Activated T-helper 1 cell treated with Interleukin-2 at 50 U/mL for 16 hours (primary cell): Measurements from ENCODE around the gene WDFY3.

Experiments used
- DNase-seq: peaks from one replicate; pipeline ENCODE4 v3.0.0-alpha.2; 2020; ENCODE audit warnings: low read depth

WDFY3 gene

DNA sequence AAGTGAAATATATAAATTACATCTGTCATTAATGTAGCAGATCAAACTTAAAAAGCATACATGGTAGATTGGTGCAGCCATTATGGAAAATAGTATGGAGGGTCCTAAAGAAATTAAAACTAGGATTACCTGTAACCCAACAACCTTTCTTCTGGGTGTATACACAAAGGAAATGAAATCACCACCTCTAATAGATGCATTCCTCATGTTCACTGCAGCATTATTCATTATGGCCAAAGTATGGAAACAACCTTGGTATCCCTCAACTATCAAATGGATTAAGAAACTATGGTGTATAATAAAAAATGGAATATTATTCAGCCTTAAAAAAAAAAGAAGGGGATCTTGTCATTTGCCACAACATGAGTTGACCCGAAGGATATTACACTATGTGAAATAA is 13.7 kb downstream of the WDFY3 start:
- DNase-seq: no peak

DNA sequence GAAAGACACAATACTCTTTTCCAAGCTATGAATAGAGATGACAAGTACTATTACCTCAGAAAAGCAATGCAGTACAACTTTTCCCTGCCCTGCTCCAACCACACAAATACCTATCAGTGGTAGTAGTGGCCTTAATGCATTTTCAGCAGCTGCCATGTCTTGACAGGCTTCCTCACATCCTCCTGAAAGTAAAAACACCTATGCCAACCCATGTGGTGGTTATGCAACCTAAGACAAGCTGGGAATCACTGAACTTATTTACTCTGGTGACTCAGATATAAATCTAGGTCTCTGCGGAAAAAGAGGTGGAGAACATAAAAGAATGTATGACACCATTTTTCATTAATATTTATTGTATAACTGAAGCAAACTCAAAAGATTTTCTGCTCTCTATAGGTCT is 14.5 kb downstream of the WDFY3 start:
- DNase-seq: no peak

DNA sequence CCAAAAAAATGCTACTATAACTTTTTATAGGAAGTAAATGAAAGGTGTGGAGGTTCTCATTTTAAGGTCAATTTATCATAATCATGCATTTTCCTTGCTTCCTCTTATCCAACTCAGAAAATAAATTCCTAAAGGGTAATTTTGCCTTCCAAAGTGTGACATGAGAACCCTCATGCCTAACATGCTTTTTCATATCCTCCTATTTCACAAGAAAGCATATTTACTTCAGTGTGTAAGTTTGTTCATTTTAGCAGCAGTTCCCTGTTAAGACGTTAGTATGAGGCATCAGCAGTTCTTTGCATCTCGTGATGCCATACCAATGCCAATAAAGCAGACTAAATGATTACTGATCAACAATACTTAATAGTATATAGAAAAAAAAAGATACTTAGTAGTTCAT is 18.4 kb downstream of the WDFY3 start:
- no peak for DNase-seq

DNA sequence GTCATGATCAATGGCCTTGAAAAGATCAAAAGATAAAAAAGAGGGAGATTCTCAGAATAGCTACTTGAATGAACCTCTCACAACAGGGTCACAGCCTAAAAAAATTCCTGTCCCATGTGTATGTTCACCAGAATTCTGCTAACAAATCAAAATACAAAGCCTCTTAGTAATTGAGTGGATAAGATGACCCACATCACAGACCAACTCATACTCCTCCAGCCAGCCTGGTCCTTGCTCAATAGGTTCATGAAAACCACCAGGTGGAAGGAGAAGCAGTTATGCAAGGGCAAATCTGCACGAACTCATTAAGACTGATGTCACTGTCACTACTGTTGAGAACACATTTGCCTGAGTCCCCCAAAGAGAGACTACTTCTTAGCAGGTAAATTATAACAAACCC is 21.5 kb downstream of the WDFY3 start:
- no peak for DNase-seq

DNA sequence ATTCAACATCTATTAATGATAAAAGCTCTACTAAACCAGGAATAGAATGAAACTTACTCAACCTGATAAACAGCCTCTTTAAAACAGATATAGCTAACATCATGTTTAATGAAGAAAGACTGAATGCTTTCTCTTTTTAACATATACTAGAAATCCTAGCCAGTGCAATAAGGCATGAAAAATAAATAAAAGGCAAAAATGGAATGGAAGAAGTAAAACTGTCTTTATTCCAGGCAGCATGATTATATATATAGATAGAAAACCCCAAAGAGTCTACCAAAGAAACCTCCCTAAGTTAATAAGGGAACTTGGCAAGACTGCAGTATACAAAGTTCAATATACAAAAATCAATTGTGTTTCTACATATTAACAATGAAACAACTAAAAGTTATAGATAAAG is 25.5 kb downstream of the WDFY3 start:
- no peak for DNase-seq

DNA sequence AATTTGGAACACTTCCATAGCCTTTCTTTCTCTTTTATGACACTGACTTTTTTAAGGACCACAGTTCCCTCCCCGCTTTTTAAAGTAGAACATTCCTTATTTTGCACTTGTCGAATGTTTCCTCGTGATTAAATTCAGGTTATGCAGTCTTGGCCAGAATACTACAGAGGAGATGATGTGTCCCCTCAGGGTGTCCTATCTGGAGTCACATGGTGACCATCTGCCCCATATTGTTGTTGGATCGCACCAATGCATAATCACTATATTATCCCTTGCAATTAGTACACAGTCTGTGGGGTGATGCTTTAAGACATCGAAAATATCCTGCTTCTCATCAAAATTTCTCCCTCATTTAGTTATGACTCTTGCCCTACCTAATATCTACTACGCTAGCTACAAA is 27.4 kb downstream of the WDFY3 start:
- no peak for DNase-seq

DNA sequence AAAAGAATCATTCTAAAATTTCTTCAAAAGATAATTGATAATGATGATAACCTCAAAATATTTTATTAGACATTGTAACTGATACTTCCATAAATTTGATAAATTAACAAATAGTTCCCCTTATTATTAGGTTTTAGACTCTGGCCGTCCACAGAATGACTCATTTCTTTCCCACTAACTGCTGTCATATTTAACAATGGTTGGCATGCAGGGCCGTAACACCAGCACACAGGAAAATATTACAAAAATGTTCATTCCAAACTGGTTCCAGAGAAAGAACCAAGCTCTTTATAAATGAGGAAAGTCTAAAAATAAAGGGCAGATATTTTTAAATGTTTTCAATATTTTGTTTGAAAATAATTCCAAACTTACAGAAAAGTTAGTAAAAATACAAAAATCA is 28.2 kb downstream of the WDFY3 start:
- no peak for DNase-seq

DNA sequence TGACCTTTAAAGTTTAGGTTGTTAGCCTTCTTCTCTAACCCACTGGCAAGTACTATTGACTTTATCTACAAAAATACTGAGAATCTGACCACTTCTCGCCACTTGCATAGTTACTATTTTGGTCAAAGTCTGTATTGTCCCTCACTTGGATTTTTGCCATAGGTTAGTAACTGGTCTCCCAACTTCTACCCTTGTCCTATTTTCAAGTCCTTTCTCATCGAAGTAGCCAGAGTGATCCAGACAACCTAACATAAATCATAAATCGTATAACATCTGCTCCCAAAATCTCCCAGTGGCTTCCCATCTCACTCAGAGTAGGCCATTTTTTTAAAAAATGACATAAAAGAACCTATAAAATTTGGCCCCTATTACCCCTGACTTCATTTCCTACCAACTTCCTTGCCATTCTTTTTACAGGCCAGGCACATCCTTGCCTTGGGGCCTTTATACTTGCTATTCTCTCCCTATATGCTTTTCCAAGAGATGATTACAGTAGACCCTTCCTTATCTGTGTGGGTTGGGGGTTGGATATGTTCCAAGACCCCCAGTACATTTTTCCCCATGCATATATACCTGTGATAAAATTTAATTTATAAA is 29.0 kb downstream of the WDFY3 start:
- DNase-seq: no peak

DNA sequence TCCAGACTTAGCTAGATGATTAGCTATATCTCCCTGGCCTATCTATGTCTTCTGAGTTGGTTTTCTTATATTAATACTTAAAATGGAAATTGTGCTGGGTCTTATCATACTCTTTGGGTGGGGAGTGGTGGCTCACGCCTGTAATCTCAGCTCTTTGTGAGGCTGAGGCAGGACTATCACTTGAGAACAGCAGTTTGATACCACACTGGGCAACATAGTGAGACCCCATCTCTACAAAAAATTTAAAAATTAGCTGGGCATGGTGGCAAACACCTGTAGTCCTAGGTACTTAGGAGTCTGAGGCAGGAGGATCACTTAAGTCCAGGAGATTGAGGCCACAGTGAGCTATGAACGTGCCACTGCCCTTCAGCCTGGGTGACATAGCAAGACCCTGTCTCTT is 30.4 kb downstream of the WDFY3 start:
- DNase-seq: no peak

DNA sequence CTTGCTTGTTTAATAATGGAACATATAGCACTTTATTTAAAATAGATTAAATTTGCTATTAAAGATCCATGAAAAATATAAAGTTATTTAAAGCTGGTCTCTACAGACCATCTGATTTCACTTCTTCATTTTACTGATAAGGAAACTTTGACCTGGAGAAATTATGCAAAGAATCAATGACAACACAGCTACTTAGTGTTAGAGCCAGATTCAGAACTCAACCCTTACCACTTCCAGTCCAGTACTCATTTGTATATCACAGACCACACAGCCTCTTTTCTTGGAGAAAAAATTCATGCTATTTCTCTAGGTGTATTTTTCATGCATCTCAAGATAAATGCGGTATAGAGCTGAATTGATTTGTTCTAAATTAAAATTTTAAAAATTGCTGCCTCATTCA is 34.0 kb downstream of the WDFY3 start:
- no peak for DNase-seq

DNA sequence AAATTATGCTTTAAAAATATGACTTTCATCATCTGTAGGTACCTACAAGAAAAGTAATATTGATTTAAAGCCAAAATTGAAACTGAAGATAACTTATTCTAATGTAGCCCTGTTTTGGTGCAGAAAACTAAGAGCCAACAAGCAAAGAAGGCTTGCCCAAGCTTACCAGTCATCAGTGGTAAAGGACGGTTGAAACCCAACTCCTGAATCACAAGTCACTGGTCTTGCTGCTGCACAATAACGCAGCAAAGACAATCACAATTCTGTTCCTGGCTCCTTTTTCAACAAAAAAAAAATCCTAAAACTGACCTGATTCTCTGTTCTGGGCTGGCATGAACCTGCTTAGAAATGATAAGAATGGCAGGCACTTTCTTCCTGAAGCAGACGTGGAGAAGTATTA is 34.5 kb downstream of the WDFY3 start:
- DNase-seq: no peak

DNA sequence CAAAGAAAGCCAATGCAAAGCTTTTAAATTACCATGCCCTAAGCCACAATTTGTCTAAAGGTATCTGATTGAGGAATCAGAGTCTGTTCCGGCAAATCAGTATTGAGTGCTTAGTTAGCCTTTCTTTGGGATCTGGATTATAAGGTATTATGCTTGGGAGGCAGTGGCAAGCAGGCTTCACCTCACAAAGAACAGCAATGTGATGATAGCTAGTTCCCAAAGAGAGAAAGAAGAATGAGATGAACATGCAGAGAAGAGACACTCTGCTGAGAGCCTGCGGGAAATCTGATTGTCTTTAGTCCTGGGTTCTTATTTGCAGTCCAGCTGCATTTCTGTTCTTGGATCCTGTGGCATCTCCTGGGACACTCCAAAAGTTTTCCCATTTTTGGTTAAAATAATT is 35.2 kb downstream of the WDFY3 start:
- no peak for DNase-seq

DNA sequence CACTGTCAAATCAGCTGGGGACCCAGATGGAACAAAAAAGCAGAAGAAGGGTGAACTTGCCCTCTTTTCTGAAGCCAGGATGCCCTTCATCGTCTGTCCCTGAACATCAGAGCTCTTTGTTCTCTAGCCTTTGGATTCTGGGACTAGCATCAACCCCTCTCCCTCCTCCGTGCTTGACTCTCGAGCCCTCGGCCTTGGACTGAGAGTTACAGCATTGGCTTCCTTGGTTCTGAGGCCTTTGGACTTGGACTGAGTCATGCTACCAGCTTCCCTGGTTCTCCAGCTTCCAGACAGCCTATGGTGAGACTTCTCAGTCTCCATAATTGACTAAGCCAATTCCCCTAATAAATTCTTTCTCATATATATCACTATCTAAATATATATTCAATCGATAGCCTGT is 38.4 kb downstream of the WDFY3 start:
- DNase-seq: no peak

DNA sequence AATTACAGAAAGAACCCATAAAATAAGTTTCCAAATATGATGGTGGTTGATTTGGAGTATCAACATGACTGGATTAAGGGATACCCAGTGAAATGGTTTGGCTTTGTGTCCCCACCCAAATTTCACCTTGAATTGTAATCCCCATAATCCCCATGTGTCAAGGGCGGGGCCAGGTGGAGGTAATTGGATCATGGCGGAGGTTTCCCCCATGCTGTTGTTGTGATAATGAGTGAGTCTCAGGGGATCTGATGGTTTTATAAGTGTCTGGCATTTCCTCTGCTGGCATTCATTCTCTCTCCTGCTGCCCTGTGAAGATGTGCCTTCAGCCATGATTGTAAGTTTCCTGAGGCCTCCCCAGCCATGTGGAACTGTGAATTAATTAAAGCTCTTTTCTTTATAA is 39.1 kb downstream of the WDFY3 start:
- DNase-seq: no peak

DNA sequence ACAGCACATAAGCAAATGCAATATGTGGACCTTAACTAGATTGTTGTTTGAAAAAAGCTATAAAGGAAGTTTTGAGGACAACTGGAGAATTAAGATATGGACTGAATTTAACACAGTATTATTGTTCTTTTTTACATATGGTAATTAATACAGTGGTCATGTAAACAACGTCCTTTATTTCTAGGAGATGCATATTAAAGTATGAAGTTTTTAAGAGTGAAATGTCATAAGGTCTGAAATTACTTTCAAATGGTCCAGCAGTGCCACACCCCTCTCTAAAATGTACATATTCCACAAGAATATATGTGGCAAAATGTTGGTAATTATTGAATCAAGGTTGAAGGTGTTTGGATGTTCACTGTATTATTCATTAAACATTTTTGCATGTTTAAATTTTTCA is 40.9 kb downstream of the WDFY3 start:
- no peak for DNase-seq

DNA sequence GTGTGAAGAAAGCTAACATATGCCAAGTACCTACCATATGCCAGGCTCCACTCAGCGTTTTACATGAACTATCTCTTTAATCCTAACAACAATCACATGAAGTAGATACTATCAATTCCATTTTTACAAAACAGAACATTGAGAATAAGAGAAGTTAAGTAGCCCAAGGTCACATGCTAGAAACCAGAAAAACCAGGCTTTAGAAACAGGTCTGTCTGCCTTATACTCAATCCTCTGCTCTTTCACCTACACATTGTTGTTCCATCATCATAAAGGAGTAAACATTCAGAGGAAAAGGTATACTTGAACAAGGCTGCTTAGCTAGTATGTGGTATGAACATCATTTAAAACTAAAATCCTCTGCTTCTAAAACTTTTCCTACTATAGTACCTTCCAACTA is 42.1 kb downstream of the WDFY3 start:
- no peak for DNase-seq

DNA sequence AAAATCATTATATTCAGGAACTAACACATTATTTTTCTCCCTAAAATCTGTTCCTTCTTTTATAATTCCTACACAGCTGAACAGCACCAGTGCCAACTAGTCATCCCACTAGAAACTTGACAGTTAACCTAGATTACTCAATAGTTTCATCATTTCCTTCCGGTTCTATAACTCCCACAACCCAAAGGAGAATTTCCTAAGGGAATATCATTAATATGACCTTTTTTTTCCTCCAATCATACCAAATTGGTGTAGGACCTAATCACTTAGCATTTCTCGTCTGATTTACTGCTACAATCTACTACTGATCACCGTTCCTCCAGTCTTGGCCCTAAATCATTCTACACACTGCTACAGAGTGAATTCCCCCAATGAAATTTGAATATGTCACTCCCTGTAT is 45.9 kb downstream of the WDFY3 start:
- DNase-seq: no peak

DNA sequence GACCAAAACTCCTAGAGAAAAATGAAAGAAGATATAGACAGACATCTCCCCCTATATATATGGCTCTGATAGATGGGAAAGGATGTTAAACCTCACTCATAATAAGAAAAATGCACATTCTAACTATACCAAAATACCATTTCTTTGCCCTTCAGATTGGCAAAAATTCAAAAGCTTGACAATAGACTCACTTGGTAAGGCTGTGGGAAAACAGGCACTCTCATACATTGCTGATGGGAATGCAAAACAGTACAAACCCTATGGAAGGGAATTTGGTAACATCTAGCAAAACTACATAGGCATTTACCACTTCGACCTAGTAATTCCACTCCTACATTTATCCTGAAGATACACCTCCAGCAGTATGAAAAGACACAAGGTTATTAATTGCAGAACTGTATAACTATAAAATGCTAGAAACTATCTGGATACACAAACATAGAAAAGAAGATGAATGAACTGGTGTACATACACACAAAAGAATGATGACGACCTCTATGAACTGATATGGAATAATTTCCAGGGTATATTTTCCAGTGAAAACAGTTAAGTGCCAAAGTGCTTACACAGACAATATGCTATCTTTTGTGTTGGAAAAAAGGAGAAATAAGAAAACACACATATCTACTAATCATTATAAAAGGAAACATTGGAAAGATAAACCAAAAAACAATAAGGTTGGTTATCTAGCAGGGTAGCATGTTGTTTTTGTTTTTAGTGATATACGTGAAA is 48.5 kb downstream of the WDFY3 start:
- no peak for DNase-seq

DNA sequence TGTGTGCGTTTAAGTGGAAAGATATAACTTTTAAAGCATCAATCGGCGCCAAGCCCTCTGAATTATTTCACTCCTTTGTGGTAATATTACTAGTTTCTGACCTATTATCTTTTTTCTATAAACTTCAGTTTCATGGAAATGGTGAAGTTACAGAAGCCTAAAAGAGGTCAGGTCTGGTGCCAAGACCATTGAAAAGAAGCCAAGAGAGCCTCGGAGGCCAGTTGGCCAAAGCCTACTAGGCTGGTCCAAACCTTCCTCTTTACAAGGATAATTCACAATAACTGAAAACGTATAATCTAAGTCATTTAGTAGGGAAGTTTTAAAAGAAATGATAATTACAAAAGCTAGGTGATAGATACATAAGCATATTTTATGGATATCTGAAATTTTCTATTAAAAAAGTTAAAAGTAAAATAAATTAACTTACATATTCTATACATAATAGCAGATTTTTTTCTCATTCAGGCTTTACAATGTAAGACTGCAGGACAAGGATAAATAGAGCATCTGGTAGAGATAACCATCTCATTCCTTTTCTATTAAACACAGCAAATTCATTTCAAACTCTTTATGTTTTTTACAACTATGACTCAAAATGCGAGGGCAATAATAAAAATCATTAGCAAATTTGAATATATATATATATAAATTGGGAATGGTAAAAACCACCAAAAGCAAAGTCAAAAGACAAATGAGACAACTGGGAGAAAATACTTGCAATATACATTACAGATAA is 49.2 kb downstream of the WDFY3 start:
- DNase-seq: no peak

DNA sequence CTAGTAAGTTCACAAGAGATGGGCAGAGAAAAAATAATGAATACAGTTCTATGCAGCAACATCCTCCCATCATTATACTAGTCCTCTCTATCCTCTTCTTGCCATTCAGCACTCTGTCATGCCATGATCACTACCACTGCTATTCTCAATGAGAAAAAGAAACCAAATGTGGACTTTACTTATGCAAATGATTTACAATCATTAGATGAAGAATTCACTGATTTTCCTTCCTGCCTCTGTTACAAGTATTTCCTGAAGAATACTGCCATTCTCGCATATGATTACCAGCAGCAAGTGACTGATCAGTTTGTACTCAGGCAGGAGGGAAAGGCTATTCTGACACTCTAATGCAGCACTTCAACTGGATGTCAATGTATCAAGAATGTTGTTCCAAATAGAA is 50.3 kb downstream of the WDFY3 start:
- no peak for DNase-seq

DNA sequence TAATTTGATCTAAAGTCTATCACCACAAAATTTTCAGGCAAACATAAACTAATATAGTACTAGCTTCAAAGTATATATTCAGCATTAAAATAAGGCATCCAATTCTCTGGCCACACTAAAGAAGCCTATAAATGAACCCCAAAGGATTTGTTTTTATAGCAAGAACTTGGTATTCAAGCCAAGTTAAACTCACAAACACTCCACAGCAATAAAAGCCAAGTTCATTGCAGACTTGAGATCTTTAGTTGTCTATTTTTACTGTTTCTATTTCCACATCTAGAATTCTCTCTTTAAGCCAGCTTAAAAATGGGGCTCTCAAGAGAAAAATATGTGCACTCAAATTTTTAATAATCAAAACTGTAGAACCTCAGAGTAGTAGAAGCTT is 51.1 kb downstream of the WDFY3 start:
- no peak for DNase-seq

DNA sequence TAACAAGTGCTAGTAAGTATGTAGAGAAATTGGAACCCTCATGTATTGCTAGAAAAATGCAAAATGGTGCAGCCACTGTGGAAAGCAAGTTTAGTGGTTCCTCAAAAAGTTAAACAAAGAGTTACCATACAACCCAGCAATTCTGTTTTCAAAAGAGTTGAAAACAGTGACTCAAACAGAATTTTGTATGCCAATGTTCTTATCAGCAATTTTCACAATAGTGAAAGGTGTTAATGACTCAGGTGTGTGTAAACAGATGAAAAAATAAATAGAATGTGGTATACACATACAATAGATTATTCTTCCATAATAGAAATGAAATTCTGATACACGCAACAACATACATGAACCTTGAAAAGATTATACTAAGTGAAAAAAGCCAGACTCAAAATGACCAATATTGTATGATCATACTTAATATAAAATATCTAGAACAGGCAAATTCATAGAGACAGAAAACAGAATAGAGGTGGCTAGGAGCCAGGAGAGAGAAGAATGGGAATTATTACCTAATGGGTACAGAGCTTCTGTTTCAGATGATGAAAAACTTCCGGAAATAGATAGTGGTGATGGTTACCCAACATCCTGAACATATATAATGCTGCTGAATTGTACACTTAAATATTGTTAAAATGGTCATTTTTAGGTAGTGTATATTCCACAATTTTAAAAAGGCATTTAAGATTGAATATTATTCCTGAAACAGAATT is 51.6 kb downstream of the WDFY3 start:
- no peak for DNase-seq

DNA sequence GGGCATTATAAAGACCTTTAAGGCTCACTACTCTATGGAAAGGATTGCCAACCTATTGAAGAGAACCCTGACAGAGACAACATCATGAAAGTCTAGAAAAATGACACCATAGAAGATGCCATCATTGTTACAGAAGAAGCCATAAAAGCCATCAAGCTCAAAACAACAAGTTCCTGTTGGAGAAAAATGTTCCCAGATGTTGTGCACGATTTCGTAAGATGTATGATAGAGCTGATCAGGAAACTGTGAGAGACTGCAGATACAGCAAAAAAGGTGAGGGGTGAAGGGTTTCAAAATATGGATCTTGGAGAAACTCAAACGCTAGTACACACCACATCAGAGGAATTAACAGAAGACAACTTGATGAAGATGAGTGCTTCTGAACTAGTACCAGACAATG is 53.3 kb downstream of the WDFY3 start:
- DNase-seq: no peak
